ENCODE measurements around the gene OR2T5.
"Not testable (repeated sequence)": the region's sequence is repeated elsewhere in the genome, so short reads cannot be mapped to it uniquely, and the experiment has no call there.

Gene OR2T5

GRCh38 chr1:248500305-248501035 is 12.1 kb downstream of the OR2T5 start:
- not testable (repeated sequence) for DNase-seq (ENCODE audit: low read depth)

GRCh38 chr1:248507773-248508172 is 19.4 kb downstream of the OR2T5 start, which contains the start of gene OR2G6:
Gene OR2G6 (plus strand): TSS chr1:248508073. CDS start chr1:248521647, 13,574 bp downstream.
- not testable (repeated sequence) for DNase-seq (ENCODE audit: low read depth)

GRCh38 chr1:248510217-248510616 is 21.8 kb downstream of the OR2T5 start:
- DNase-seq (ENCODE audit: low read depth), result not testable (repeated sequence)

GRCh38 chr1:248521856-248522255 is 33.5 kb downstream of the OR2T5 start:
- no peak for DNase-seq (ENCODE audit: low read depth)

GRCh38 chr1:248537449-248537848 is 49.1 kb downstream of the OR2T5 start:
- DNase-seq (ENCODE audit: low read depth), result not testable (repeated sequence)

All from EH (cell line).